HepG2 (cell line): ENCODE data around the gene TMEM134. TPM values are rescaled to one million over a fixed set of nuclear protein-coding genes. Genes with fewer than 3 reads are reported as not detected.

Experiments
- ATAC-seq: fragments of 200-7000 bp; cut with Tn5 transposase; 3 replicates; pipeline ENCODE4 v1.9.1; 2020; ENCODE audit warnings: mild to moderate bottlenecking, moderate library complexity
- BruUV-seq: library from RNA; stranded (reverse); fragments of 400-500 nt; replicated peaks from 2 replicates; lab custom pipeline; 2021; lab: Mats Ljungman, UMichigan
- CTCF ChIA-PET: fragments of 300-600 bp; formaldehyde crosslinking; extraction: SDS; loops from one replicate; lab custom pipeline; 2021; ENCODE audit warnings: low total read pairs, inconsistent platforms, low intra/inter-chr PET ratio; lab: Yijun Ruan, JAX
- POLR2A ChIA-PET: fragments of 350-600 bp; sonication (Branson Sonifier 250); formaldehyde crosslinking; loops from one replicate; lab custom pipeline; 2020; ENCODE audit warnings: antibody characterized with exemption, inconsistent platforms; lab: Yijun Ruan, JAX
- DNase-seq: peaks from one replicate; pipeline ENCODE4 v3.0.0-alpha.2; 2015; ENCODE audit warnings: low spot score
- FAIRE-seq: peaks from 3 replicates; lab custom pipeline; 2011; peaks lifted over from hg19 to GRCh38; lab: Jason Lieb, UNC
- H2AFZ ChIP-seq: one replicate; pipeline ENCODE4 v1.6.1; 2011; ENCODE audit warnings: low read length, inconsistent platforms
- H3K27ac ChIP-seq: fragments of 300-600 bp; 3 replicates; pipeline ENCODE4 v1.8.0; 2011; ENCODE audit warnings: mixed run types, mild to moderate bottlenecking, mixed read lengths, low read length, inconsistent platforms; ENCODE audit not compliant: insufficient read depth; ENCODE audit errors: extremely low read length
- H3K27me3 ChIP-seq, 2 experiments: fragments of 200-600 bp in 1 of 2; 2 replicates in 1 of 2; 3 replicates in 1 of 2; pipeline versions ENCODE4 v1.6.0 to v1.8.0; 2011; ENCODE audit warnings: low read length in 2 of 2, mild to moderate bottlenecking in 2 of 2, moderate library complexity in 2 of 2, inconsistent platforms in 1 of 2; ENCODE audit not compliant: insufficient read depth in 2 of 2, control insufficient read depth in 1 of 2
- H3K36me3 ChIP-seq, 2 experiments: fragments of 200-600 bp in 1 of 2; replicated peaks in 1 of 2; 2 replicates in 1 of 2; 3 replicates in 1 of 2; pipeline versions ENCODE4 v1.5.1 to v1.8.0; 2011; ENCODE audit warnings: low read length in 2 of 2, inconsistent platforms in 1 of 2; ENCODE audit not compliant: insufficient read depth in 2 of 2, control insufficient read depth in 1 of 2
- H3K4me1 ChIP-seq: 2 replicates; pipeline ENCODE4 v1.5.1; 2012; ENCODE audit warnings: low read length, inconsistent platforms; ENCODE audit not compliant: insufficient read depth
- H3K4me2 ChIP-seq: 2 replicates; pipeline ENCODE4 v1.6.0; 2011; ENCODE audit warnings: low read depth, low read length, inconsistent platforms
- H3K4me3 ChIP-seq, 3 experiments: fragments of 200-600 bp in 1 of 3; sonication (generic), shearing (Covaris generic) in 1 of 3; replicated peaks in 1 of 3; 2 replicates each; pipeline ENCODE4 v1.5.1; 2011 to 2016; ENCODE audit warnings: low read length in 3 of 3, inconsistent platforms in 2 of 3, low read depth in 2 of 3, mild to moderate bottlenecking in 2 of 3, control low read depth in 1 of 3, mixed read lengths in 1 of 3; ENCODE audit not compliant: insufficient read depth in 1 of 3
- H3K79me2 ChIP-seq: one replicate; pipeline ENCODE4 v1.6.1; 2011; ENCODE audit warnings: low read length, inconsistent platforms; ENCODE audit not compliant: insufficient read depth
- H3K9ac ChIP-seq: 2 replicates; pipeline ENCODE4 v1.6.0; 2011; ENCODE audit warnings: mild to moderate bottlenecking, low read depth, low read length, inconsistent platforms; ENCODE audit not compliant: insufficient read depth
- H3K9me3 ChIP-seq: 2 replicates; pipeline ENCODE4 v1.5.1; 2012; ENCODE audit warnings: mild to moderate bottlenecking, low read length
- H4K20me1 ChIP-seq: 2 replicates; pipeline ENCODE4 v1.6.0; 2011; ENCODE audit warnings: inconsistent platforms, mild to moderate bottlenecking, low read length, moderate library complexity; ENCODE audit not compliant: insufficient read depth
- AGO1 ChIP-seq: fragments of 200-400 bp; formaldehyde crosslinking; IDR thresholded peaks from 2 replicates; pipeline ENCODE4 v1.6.1; 2017; ENCODE audit warnings: mild to moderate bottlenecking, low read depth, low read length, moderate library complexity; ENCODE audit not compliant: poor library complexity, severe bottlenecking
- MBD4 ChIP-seq: IDR thresholded peaks from 2 replicates; pipeline ENCODE4 v1.6.1; 2012; ENCODE audit warnings: low read length, inconsistent platforms, borderline replicate concordance
- POLR2A ChIP-seq, 2 experiments: IDR thresholded peaks; 2 replicates each; pipeline ENCODE4 v1.6.1; 2011; ENCODE audit warnings: low read depth in 2 of 2, low read length in 2 of 2, mild to moderate bottlenecking in 1 of 2, moderate library complexity in 1 of 2; ENCODE audit not compliant: insufficient read depth in 1 of 2
- POLR2G ChIP-seq: fragments of 200-400 bp; formaldehyde crosslinking; IDR thresholded peaks from 2 replicates; pipeline ENCODE4 v1.6.1; 2018; ENCODE audit warnings: mild to moderate bottlenecking, low read depth, low read length, moderate library complexity
- SNRNP70 ChIP-seq: fragments of 200-400 bp; formaldehyde crosslinking; IDR thresholded peaks from 2 replicates; pipeline ENCODE4 v1.6.1; 2017; ENCODE audit warnings: mild to moderate bottlenecking, low read depth, low read length, moderate library complexity
- TMF1 ChIP-seq: sonication (generic); formaldehyde crosslinking; IDR thresholded peaks from 2 replicates; pipeline ENCODE4 v1.8.1; 2022; ENCODE audit warnings: low read depth, missing genetic modification reagents
- WGBS: methylation state at CpG from one replicate; pipeline ENCODE4 v1.1.6; 2017; ENCODE audit warnings: low lambda C conversion rate; 5-methylcytosine and 5-hydroxymethylcytosine counted together
- in situ Hi-C: cut with HindIII; loops from 2 replicates; pipeline ENCODE4 v1.10.0; 2017; ENCODE audit warnings: low pct_unique_long_range_greater_than_20kb; ENCODE audit not compliant: extremely low pct_ligation_motif_present
- intact Hi-C: fragments of 100-400 bp; cut with micrococcal nuclease; formaldehyde crosslinking; loops from one replicate; pipeline ENCODE4 v1.10.0; 2022; ENCODE audit not compliant: unreplicated experiment
- polyA plus RNA-seq, 8 experiments: library from polyadenylated mRNA; depleted of rRNA in 3 of 8; stranded (reverse) in 7 of 8; unstranded in 1 of 8; fragments of >200 nt; fragmentation: Illumina TruSeq in 4 of 8; extraction: Trizol in 4 of 8; gene quantifications; 2 replicates each; pipeline versions ENCODE4 v1.2.1 to v1.2.3, GENCODE V29; 2011 to 2016; ENCODE audit warnings: low read depth in 4 of 8, missing spikeins in 1 of 8, mixed read lengths in 1 of 8; ENCODE audit not compliant: insufficient read depth in 1 of 8
- total RNA-seq, 5 experiments: library from RNA; depleted of rRNA; stranded (reverse); fragments of >200 nt; fragmentation: Illumina TruSeq; extraction: Trizol; gene quantifications; 2 replicates each; pipeline ENCODE4 v1.2.3, GENCODE V29; 2016; ENCODE audit warnings: low read depth in 1 of 5
- TF ChIP-seq, protein P1 (sequence below): sonication (generic); formaldehyde crosslinking; IDR thresholded peaks from 2 replicates; pipeline ENCODE4 v1.9.0; 2021; ENCODE audit warnings: mild to moderate bottlenecking, missing genetic modification reagents
- TF ChIP-seq, protein P2 (sequence below): IDR thresholded peaks from 2 replicates; pipeline ENCODE4 v1.6.1; 2018; ENCODE audit warnings: missing genetic modification reagents

Gene TMEM134
- total and polyA plus RNA-seq, 2 of the 13 experiments (the other 11 are each of a cell fraction or from before 2014, with no cell fraction given): 6.9 to 26.9 TPM

DNA sequence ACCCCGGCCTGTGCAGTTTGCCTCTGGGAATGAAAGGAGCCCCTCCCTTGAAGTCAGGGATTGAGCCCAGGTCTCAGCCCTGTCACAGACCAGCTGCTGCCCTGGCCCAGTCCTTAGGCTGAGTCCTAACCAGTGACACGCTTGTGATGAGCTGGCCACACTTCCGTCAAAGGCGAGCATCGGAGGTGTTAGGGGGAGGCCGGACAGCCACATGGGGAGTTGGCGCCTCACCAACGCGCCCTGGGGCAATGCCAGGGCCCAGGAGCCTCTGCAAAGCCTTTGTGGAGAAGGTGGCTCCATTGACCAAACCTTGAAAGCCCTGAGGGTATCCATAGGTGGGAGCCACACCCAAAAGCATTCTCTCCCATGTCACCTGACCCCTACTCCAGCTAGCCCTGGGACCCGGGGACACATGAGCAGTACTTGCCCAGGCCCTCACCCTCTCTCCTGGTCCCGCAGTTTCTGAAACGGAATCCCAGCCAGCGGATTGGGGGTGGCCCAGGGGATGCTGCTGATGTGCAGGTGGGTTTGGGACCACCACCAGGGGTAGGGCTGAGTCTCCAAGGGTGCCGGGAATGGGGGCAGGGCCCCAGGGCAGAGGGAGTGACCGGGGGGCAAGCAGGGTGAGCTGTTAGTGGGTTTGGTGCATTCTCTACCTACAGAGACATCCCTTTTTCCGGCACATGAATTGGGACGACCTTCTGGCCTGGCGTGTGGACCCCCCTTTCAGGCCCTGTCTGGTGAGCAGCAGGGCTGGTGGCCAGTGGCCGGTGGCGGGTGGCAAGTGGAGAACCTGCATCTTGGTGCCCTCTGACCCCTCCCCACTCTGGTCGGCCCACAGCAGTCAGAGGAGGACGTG is 35.3 kb downstream of the TMEM134 start:
- POLR2A ChIA-PET: no interaction called here
- no peak overlapping the region for H3K9ac ChIP-seq
- TF ChIP-seq, protein P1, sequence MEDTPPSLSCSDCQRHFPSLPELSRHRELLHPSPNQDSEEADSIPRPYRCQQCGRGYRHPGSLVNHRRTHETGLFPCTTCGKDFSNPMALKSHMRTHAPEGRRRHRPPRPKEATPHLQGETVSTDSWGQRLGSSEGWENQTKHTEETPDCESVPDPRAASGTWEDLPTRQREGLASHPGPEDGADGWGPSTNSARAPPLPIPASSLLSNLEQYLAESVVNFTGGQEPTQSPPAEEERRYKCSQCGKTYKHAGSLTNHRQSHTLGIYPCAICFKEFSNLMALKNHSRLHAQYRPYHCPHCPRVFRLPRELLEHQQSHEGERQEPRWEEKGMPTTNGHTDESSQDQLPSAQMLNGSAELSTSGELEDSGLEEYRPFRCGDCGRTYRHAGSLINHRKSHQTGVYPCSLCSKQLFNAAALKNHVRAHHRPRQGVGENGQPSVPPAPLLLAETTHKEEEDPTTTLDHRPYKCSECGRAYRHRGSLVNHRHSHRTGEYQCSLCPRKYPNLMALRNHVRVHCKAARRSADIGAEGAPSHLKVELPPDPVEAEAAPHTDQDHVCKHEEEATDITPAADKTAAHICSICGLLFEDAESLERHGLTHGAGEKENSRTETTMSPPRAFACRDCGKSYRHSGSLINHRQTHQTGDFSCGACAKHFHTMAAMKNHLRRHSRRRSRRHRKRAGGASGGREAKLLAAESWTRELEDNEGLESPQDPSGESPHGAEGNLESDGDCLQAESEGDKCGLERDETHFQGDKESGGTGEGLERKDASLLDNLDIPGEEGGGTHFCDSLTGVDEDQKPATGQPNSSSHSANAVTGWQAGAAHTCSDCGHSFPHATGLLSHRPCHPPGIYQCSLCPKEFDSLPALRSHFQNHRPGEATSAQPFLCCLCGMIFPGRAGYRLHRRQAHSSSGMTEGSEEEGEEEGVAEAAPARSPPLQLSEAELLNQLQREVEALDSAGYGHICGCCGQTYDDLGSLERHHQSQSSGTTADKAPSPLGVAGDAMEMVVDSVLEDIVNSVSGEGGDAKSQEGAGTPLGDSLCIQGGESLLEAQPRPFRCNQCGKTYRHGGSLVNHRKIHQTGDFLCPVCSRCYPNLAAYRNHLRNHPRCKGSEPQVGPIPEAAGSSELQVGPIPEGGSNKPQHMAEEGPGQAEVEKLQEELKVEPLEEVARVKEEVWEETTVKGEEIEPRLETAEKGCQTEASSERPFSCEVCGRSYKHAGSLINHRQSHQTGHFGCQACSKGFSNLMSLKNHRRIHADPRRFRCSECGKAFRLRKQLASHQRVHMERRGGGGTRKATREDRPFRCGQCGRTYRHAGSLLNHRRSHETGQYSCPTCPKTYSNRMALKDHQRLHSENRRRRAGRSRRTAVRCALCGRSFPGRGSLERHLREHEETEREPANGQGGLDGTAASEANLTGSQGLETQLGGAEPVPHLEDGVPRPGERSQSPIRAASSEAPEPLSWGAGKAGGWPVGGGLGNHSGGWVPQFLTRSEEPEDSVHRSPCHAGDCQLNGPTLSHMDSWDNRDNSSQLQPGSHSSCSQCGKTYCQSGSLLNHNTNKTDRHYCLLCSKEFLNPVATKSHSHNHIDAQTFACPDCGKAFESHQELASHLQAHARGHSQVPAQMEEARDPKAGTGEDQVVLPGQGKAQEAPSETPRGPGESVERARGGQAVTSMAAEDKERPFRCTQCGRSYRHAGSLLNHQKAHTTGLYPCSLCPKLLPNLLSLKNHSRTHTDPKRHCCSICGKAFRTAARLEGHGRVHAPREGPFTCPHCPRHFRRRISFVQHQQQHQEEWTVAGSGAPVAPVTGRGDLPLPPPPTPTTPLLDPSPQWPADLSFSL: no peak
- no peak for TF ChIP-seq SNRNP70
- peak; percentile 39; the same call in 1 of the 2 replicates for TF ChIP-seq POLR2G
- TF ChIP-seq, protein P2, sequence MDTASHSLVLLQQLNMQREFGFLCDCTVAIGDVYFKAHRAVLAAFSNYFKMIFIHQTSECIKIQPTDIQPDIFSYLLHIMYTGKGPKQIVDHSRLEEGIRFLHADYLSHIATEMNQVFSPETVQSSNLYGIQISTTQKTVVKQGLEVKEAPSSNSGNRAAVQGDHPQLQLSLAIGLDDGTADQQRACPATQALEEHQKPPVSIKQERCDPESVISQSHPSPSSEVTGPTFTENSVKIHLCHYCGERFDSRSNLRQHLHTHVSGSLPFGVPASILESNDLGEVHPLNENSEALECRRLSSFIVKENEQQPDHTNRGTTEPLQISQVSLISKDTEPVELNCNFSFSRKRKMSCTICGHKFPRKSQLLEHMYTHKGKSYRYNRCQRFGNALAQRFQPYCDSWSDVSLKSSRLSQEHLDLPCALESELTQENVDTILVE (CRISPR knock-in tag): no peak
- TF ChIP-seq POLR2A (IDR thresholded peaks at IDR 0.05; ENCODE audit: insufficient read depth in 1 of 2, low read depth in 2 of 2, low read length in 2 of 2): no peak
- TF ChIP-seq TMF1 (CRISPR knock-in tag): no peak
- TF ChIP-seq MBD4: no peak
- peak; percentile 62 for TF ChIP-seq AGO1
- DNase-seq (no peak), ATAC-seq (no peak), FAIRE-seq (no peak)
- H3K4me2 ChIP-seq: no peak overlapping the region
- no peak overlapping the region for H3K4me3 ChIP-seq
- no TSS peak for BruUV-seq
- H3K4me1 ChIP-seq: peaks cover 11% of the 10 kb centered on the region
- CTCF ChIA-PET: no interaction called here
- H3K9me3 ChIP-seq: no peaks in the 10 kb centered on the region
- peaks cover 15 to 28% of the 10 kb centered on the region in 2 experiments; a peak in 4 of 5 replicates for H3K36me3 ChIP-seq
- intact Hi-C loops: no loop called here
- H3K79me2 ChIP-seq: peaks cover 8% of the 10 kb centered on the region
- no peaks in the 10 kb centered on the region; a peak in 1 of 5 replicates for H3K27me3 ChIP-seq
- H4K20me1 ChIP-seq: no peaks in the 10 kb centered on the region
- in situ Hi-C loops: no loop called here
- H2AFZ ChIP-seq: no peak overlapping the region
- no peak overlapping the region for H3K27ac ChIP-seq
- 97% methylated on average over 15 of the region's 22 CpGs for WGBS
